Colon (tissue), 2 donors: ENCODE measurements around the gene ACER1.
"Not testable (repeated sequence)": the region's sequence is repeated elsewhere in the genome, so short reads cannot be mapped to it uniquely, and the experiment has no call there.

Experiments used
- FAIRE-seq: peaks from 2 replicates; lab custom pipeline; 2012; peaks lifted over from hg19 to GRCh38; lab: Jason Lieb, UNC
- donor health status: control.
- donor health status: control.

ACER1 gene

GRCh38 chr19:6355321-6356040 lies 22.1 kb upstream of the ACER1 start:
- not testable (repeated sequence) for FAIRE-seq

DNA sequence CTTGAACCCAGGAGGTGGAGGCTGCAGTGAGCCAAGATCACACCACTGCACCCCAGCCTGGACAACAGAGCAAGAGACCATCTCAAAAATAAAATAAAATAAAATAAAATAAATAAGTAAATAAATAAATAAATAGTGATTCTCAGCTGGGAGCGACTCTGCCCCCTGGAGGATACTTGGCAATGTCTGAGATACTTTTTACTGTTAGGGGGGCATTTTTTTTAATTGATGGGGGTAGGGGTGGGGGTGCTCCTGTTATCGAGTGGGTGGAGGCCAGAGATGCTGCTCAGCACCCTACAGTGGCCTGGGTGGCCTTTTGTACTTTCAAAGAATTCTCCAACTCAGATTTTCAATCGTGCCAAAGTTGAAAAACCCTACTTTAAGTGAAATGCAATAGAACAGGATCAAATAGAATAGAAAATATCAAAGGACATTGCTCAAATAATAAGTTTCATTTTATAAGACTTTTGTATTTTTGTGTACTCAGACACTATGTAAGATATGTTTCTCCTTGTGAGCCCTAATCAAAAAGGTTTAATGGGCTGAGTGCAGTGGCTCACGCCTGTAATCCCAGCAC lies 20.8 kb upstream of the ACER1 start:
- FAIRE-seq, result no peak

DNA sequence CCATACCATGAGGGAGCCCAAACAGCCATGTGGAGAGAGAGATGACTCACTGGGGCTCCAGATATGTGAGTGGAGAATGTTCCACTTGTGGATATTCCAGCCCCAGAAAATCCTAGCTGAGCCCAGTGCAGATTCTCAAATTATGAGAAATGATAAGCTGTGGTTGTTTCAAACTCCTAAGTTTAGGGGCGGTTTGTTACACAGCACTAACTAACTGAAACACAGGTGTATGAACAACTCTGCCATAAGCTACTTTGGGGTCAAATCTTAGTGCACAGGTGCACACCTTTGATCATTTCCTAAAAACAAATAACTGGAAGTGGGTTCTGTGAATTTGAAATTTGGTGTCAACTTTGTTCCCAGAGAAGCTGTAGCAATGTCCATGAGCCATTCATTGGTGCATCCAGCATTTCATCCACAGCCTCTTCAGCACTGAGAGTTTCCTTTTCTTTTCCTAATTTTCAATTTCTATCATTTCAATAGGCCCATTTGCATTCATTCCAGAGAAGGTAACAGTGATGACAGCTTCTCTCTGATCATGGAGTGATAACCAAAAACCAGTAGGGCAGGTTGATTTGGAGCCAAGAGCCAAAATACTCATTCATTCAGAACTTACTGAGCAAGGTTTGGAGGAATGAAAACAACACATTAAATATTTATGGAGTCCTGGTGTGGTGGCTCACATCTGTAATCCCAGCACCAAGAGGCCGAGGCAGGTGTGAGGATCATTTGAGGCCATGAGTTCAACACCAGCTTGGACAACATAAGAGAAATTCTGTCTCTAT lies 19.2 kb upstream of the ACER1 start:
- FAIRE-seq, result no peak

DNA sequence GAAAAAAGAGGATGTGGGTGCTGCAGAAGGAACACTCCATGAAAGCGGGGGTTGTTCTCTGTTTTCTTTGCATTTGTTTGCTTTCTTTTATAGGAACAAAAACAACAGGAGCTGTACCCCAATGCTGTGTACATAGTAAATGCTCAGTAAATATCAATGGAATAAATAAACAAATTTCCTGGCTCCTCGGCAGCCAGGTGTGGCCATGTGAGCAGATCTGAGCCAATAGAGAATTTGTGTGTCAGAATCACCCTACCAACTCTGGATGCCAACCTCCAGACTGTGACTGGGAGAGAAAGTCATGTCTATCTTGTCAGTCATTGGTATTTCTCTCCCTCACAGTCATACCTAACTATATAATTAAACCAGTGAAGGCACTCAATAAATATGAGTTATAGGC lies 17.3 kb upstream of the ACER1 start:
- FAIRE-seq, result no peak

- FAIRE-seq, result not testable (repeated sequence)
Measured at GRCh38 chr19:6349271-6349670, 15.9 kb upstream of the ACER1 start.

GRCh38 chr19:6343462-6343861 lies 10.1 kb upstream of the ACER1 start:
- FAIRE-seq, result no peak

DNA sequence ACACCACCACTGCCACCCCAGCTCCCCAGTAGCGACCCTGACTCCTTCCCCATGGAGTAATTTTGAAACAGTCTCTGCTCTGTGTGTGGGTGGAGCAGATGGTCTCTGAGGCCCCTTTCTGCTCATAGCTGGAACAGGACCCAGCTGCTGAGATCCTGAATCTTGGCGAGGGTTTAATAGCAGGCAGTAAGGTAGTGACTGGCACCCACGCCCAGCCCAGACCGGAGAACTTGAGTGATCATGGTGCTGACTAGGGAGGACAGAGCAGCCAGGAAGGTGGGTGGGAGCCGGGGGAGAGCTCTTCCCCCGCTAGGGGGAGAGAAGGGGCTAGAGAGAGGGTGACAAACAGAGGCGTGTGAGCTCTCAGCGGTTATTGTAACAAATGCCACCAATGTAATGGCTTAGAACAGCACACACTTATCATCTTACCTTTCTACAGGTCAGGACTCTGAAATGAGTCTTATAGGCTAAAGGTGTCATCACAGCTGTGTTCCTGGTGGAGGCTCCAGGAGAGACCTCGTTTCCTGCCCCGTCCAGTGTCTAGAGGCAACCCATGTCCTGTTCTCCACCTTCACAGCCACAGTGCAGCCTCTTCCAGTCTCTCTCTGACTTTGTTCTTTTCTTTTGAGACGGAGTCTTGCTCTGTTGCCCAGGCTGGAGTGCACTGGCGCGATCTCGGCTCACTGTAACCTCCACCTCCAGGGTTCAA lies 7.2 kb upstream of the ACER1 start:
- no peak for FAIRE-seq

DNA sequence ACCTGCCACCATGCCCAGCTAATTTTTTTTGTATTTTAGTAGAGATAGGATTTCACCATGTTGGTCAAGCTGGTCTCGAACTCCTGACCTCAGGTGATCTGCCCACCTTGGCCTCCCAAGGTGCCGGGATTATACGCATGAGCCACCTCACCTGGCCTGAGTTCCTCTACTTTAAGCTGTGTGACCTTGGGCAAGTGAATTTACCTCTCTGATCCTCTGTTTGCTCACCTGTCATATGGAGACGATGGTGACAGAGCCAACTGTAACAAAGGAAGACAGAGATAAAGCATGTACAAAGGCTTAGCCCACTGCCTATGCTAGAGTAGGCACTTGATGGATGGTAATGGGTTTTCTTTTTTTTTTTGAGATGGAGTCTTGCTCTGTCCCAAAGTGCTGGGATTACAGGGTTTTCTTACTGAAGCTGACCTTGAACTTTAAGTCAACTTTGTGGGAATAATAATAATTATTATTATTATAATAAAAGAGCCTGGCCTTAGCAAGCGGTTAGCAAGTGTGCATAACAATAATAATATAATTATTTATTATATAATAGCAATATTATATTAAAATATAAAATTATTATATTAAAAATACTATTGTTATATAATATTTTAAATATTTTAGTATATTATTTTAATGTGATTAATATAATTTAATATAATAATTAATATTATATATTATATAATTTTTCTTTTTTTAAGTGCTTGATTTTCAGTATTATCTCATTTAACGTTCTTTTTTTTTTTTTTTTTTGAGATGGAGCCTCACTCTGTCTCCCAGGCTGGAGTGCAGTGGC lies 1.3 kb upstream of the ACER1 start:
- peak; percentile 36 for FAIRE-seq

GRCh38 chr19:6326815-6327214 lies 6.6 kb downstream of the ACER1 start:
- FAIRE-seq, result no peak

- no peak for FAIRE-seq
Measured at GRCh38 chr19:6325614-6326013, 7.8 kb downstream of the ACER1 start.

- FAIRE-seq, result no peak
Measured at GRCh38 chr19:6324757-6325156, 8.7 kb downstream of the ACER1 start.

- FAIRE-seq, result no peak
Measured at GRCh38 chr19:6322284-6322683, 11.1 kb downstream of the ACER1 start.

DNA sequence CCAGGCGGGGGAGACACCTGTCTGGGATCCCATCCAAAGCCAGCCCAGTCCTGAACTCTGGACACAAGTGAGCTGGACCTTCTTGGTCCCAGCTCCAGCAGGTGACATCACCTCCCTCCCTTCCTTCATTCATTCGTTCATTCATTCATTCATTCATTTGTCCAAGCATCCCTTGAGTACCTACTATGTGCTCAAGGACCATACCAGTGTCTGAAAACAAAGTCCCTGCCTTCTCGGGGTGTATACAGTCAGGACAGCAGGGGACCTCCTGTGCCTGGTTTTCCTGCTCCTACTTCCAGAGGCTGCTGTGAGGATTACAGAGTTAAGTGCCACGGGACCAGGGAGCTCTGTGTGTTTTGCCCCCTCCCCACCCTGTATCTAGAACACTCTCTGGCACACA lies 14.0 kb downstream of the ACER1 start:
- FAIRE-seq, result no peak

DNA sequence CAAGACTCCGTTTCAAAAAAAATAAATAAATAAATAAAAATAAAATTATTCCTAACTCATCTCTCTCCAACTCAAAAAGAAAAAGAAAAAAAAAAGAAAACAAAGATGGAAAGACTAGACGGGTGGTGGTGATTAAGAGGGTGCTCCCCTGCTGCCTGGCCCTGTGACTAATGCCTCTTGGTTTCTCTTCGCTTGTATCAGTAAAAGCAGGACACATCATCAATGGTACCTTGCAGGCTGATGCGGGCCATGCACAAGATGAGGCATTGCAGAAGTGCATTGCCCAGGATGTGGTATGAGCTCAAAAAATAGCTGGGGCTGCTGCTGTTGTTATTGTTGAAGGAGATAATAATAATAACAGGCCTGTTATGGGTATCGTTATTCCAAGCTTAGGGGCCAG lies 14.6 kb downstream of the ACER1 start:
- no peak for FAIRE-seq

DNA sequence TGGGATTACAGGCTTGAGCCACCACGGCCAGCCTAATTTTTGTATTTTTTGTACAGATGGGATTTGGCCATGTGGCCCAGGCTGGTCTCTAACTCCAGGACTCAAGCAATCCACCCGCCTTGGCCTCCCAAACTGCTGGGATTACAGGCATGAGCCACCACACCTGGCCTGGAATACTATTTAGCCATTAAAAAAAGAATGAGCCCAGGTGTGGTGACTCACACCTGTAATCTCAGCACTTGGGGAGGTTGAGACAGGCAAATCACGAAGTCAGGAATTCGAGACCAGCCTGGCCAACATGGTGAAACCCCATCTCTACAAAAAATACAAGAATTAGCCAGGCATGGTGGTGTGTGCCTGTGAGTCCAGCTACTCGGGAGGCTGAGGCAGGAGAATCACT lies 17.8 kb downstream of the ACER1 start:
- not testable (repeated sequence) for FAIRE-seq

DNA sequence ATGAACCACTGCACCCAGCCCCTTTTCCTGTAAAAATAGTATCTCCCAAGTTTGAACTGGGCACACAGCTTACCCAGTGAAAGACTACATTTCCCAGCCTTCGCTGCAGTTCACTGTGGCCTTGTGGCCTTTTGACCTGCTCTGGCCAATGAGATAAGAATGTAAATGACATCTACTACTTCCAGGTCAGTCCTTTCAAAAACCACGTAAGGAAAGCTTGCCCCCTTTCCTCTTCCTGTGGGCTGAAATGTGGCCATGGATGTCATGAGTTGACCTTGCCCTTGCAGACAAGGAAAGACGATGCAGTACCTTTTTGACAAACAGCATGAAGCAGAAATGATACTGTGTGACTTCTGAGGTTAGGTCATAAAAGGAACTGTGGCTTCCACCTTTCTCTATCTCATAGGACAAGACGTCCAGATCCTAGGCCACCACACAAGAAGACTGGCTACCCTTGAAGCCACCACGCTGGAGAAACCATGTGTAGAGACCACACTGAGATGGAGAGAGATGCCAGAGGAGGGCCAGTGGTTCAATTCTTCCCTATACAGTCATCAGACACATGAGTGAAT lies 19.9 kb downstream of the ACER1 start:
- FAIRE-seq, result no peak

DNA sequence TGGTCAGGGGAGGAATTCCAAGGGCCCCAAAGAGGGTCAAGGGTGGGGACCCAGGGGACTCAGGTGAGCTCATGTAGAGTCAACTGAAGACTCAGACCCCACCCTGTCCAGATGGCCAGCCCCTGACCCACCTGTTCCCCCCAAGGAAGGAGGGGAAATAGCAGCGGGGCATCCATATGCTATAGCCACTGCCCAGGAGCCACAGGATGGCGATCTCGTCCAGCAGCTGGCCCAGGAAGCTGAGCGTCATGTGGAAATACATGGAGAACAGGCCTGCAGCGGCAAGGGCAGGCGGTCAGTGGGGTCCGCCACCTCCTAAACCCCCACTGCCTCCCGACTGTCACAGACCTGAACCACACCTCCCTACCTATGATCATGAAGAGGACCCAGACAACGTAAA lies 21.4 kb downstream of the ACER1 start:
- no peak for FAIRE-seq

GRCh38 chr19:6298413-6298812 lies 35.0 kb downstream of the ACER1 start:
- no peak for FAIRE-seq

GRCh38 chr19:6297202-6297601 lies 36.2 kb downstream of the ACER1 start:
- FAIRE-seq, result no peak

DNA sequence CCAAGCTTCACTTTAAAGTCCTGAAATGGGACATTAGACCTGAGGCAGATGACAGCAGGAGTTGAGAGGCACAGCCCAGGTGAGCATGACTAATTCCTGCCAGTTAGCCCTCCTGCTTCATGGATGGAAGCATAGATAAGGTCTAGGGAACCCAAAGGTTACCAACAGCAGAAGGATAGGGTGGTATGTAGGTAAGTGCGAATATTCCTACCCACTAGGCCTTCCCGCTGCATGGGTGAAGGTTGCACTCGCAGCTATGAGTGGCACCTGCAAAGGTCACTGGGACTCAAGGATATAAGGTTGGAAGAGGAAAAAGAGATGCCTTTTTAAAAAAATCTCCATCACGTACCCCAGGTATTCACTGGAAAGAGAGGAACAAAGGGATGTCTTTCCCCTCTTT lies 41.4 kb downstream of the ACER1 start:
- FAIRE-seq, result no peak

GRCh38 chr19:6288737-6289136 lies 44.7 kb downstream of the ACER1 start:
- no peak for FAIRE-seq
